T-cell (primary cell): ENCODE results near the gene KRTDAP. TPM values are rescaled to one million over a fixed set of nuclear protein-coding genes. Genes with fewer than 3 reads are reported as not detected.

Experiments
- ATAC-seq, 4 experiments: fragments of 200-7000 bp in 3 of 4; fragments of 150-1000 bp in 1 of 4; cut with Tn5 transposase; replicated peaks in 1 of 4; 1 replicate in 3 of 4; 2 replicates in 1 of 4; pipeline ENCODE4 v1.10.0; 2021; ENCODE audit warnings: moderate library complexity in 3 of 4, mild to moderate bottlenecking in 2 of 4, moderate number of reproducible peaks in 1 of 4
- CTCF ChIA-PET, 2 donors: fragments of 300-600 bp; sonication (Branson Sonifier 250); formaldehyde crosslinking; loops; one replicate each; lab custom pipeline; 2022; ENCODE audit warnings: antibody characterized with exemption in 2 of 2; lab: Charles Lee
- POLR2A ChIA-PET, 2 donors: fragments of 300-600 bp; sonication (Branson Sonifier 250); formaldehyde crosslinking; loops; one replicate each; lab custom pipeline; 2022; ENCODE audit warnings: antibody characterized with exemption in 2 of 2; lab: Charles Lee
- DNase-seq, 35 experiments: peaks; one replicate each; pipeline versions ENCODE4 v3.0.0 to v3.0.0-alpha.2; 2013 to 2023
- H3K27ac ChIP-seq: one replicate; pipeline ENCODE4 v1.5.1; 2013; ENCODE audit warnings: low read length
- H3K27me3 ChIP-seq, 2 experiments: replicated peaks in 1 of 2; 1 replicate in 1 of 2; 2 replicates in 1 of 2; pipeline versions ENCODE4 v1.6.1 to v1.7.0; 2013; ENCODE audit warnings: low read length in 1 of 2, mixed read lengths in 1 of 2; ENCODE audit not compliant: control insufficient read depth in 2 of 2, insufficient read depth in 2 of 2; ENCODE audit errors: extremely low read depth in 1 of 2
- H3K36me3 ChIP-seq, 2 donors: 1 replicate in 1 of 2; 2 replicates in 1 of 2; pipeline versions ENCODE4 v1.6.1 to v1.7.0; 2013; ENCODE audit warnings: low read length in 1 of 2; ENCODE audit not compliant: control insufficient read depth in 2 of 2, insufficient read depth in 1 of 2; ENCODE audit errors: extremely low read depth in 1 of 2
- H3K4me1 ChIP-seq, 2 experiments: 1 replicate in 1 of 2; 2 replicates in 1 of 2; pipeline versions ENCODE4 v1.6.1 to v1.7.0; 2013; ENCODE audit warnings: low read length in 2 of 2, mixed read lengths in 1 of 2; ENCODE audit not compliant: insufficient read depth in 2 of 2, control insufficient read depth in 1 of 2; ENCODE audit errors: extremely low read depth in 1 of 2
- H3K4me3 ChIP-seq, 2 donors: 1 replicate in 1 of 2; 2 replicates in 1 of 2; pipeline versions ENCODE4 v1.5.1 to v1.7.0; 2013; ENCODE audit warnings: mild to moderate bottlenecking in 2 of 2, low read length in 1 of 2, moderate library complexity in 1 of 2; ENCODE audit not compliant: control insufficient read depth in 1 of 2; ENCODE audit errors: extremely low read depth in 1 of 2
- H3K9me3 ChIP-seq: 2 replicates; pipeline ENCODE4 v1.7.0; 2013
- H3K27ac Mint-ChIP-seq, 2 donors: one replicate each; pipeline ENCODE4 v1.8.0; 2020 to 2021; ENCODE audit warnings: mild to moderate bottlenecking in 2 of 2, mixed read lengths in 2 of 2
- H3K27me3 Mint-ChIP-seq, 2 donors: one replicate each; pipeline ENCODE4 v1.8.0; 2021 to 2022; ENCODE audit warnings: mixed read lengths in 2 of 2
- H3K36me3 Mint-ChIP-seq: one replicate; pipeline ENCODE4 v1.8.0; 2021; ENCODE audit warnings: mixed read lengths
- H3K4me1 Mint-ChIP-seq, 3 donors: one replicate each; pipeline ENCODE4 v1.8.0; 2020 to 2022; ENCODE audit warnings: mixed read lengths in 3 of 3, mild to moderate bottlenecking in 1 of 3
- H3K4me3 Mint-ChIP-seq, 3 donors: one replicate each; pipeline ENCODE4 v1.8.0; 2020 to 2022; ENCODE audit warnings: mild to moderate bottlenecking in 3 of 3, mixed read lengths in 3 of 3, moderate library complexity in 3 of 3
- H3K9me3 Mint-ChIP-seq, 3 donors: one replicate each; pipeline ENCODE4 v1.8.0; 2020 to 2022; ENCODE audit warnings: mixed read lengths in 3 of 3
- WGBS: methylation state at CpG from one replicate; pipeline ENCODE4 v1.1.5; 2013; ENCODE audit warnings: missing lambda C conversion rate; ENCODE audit not compliant: insufficient coverage; 5-methylcytosine and 5-hydroxymethylcytosine counted together
- total RNA-seq, 35 experiments: library from RNA in 6 of 35; stranded (reverse) in 6 of 35; fragments of 120-200 nt in 1 of 35; gene quantifications; one replicate each; pipeline versions ENCODE4 v1.2.1 to v1.2.4 and lab custom pipeline; 2013 to 2026

Gene KRTDAP
- total RNA-seq, 5 donors from 2014 or later (not counting 1 experiment from before 2014, with no cell fraction given) = not detected

- Histone ChIP-seq H3K27me3 (peaks cover 0 to 12% of the 10 kb centered on the region in 2 experiments), H3K4me3 (no peak within 1 kb of the TSS), H3K4me1 (peaks cover 2 to 48% of the 10 kb centered on the region in 2 experiments), H3K9me3 (no peaks in the 10 kb centered on the region), H3K27ac (no peak within 1 kb of the TSS), H3K36me3 (no peaks in the 10 kb centered on the region)
- Mint-ChIP-seq H3K4me1 (peaks cover 39 to 61% (median 42%) of the 10 kb centered on the region in 3 donors), H3K4me3 (no peak within 1 kb of the TSS), H3K27me3 (peaks cover 6 to 16% of the 10 kb centered on the region in 2 donors), H3K9me3 (no peaks in the 10 kb centered on the region), H3K36me3 (no peaks in the 10 kb centered on the region), H3K27ac (peak within 1 kb of the TSS; percentile 46 to 66)
- POLR2A ChIA-PET = no interaction called here
- ATAC-seq = no peak
- 100% methylated on average over 3 of the region's 12 CpGs for WGBS
- no peak for DNase-seq
- CTCF ChIA-PET = interaction anchor here in 1 of 2 donors (0.6 kb wide), 1 partner anchor 282 kb away, joined by 4 read pairs; no protein-coding TSS in a partner anchor
These were observed 42.4 kb downstream of the KRTDAP start, which contains the start of gene FFAR2 for GRCh38 chr19:35447606-35448469. FFAR2 (plus strand) TSS chr19:35448257; CDS start chr19:35449715, 1,458 bp downstream.

GRCh38 chr19:35445826-35446593 lies 44.3 kb downstream of the KRTDAP start:
- no peaks in the 10 kb centered on the region for H3K36me3 Mint-ChIP-seq
- ATAC-seq = peak; percentile 35 to 91 (median 48)
- Histone ChIP-seq H3K4me3 (no peak overlapping the region), H3K27ac (no peak overlapping the region), H3K27me3 (peaks cover 0 to 12% of the 10 kb centered on the region in 2 experiments), H3K4me1 (peaks cover 2 to 35% of the 10 kb centered on the region in 2 experiments), H3K9me3 (no peaks in the 10 kb centered on the region), H3K36me3 (no peaks in the 10 kb centered on the region)
- peak overlapping the region; percentile 12 to 39 for H3K27ac Mint-ChIP-seq
- CTCF ChIA-PET = no interaction called here
- 74% methylated on average over 13 of the region's 21 CpGs for WGBS
- H3K4me1 Mint-ChIP-seq = peaks cover 27 to 48% (median 32%) of the 10 kb centered on the region in 3 donors
- peak in 28 of 35 experiments; percentile 8 to 67 (median 37) for DNase-seq
- POLR2A ChIA-PET = no interaction called here
- peaks cover 6 to 16% of the 10 kb centered on the region in 2 donors for H3K27me3 Mint-ChIP-seq
- no peaks in the 10 kb centered on the region for H3K9me3 Mint-ChIP-seq
- H3K4me3 Mint-ChIP-seq = no peak overlapping the region

GRCh38 chr19:35444735-35445134 lies 45.5 kb downstream of the KRTDAP start:
- Mint-ChIP-seq H3K4me3 (no peak overlapping the region), H3K36me3 (no peaks in the 10 kb centered on the region), H3K4me1 (peaks cover 23 to 36% (median 28%) of the 10 kb centered on the region in 3 donors), H3K27ac (no peak overlapping the region), H3K9me3 (no peaks in the 10 kb centered on the region), H3K27me3 (peaks cover 6 to 16% of the 10 kb centered on the region in 2 donors)
- no peak overlapping the region for H3K4me3 ChIP-seq
- H3K27me3 ChIP-seq = peaks cover 0 to 5% of the 10 kb centered on the region in 2 experiments
- WGBS = no CpG with 5 or more reads among the region's 1 CpG
- ChIA-PET POLR2A (interaction anchor here in 1 of 2 donors (0.6 kb wide), 1 partner anchor 70 kb away, joined by 7 read pairs; no protein-coding TSS in a partner anchor), CTCF (no interaction called here)
- DNase-seq = no peak
- H3K36me3 ChIP-seq = no peaks in the 10 kb centered on the region
- H3K4me1 ChIP-seq = peaks cover 2 to 22% of the 10 kb centered on the region in 2 experiments
- no peaks in the 10 kb centered on the region for H3K9me3 ChIP-seq
- no peak overlapping the region for H3K27ac ChIP-seq
- ATAC-seq = no peak

GRCh38 chr19:35442091-35442490 lies 48.2 kb downstream of the KRTDAP start:
- H3K27me3 ChIP-seq = peaks cover 2 to 10% of the 10 kb centered on the region in 2 experiments
- H3K27ac ChIP-seq = no peak overlapping the region
- POLR2A ChIA-PET = no interaction called here
- peaks cover 5 to 14% of the 10 kb centered on the region in 2 donors for H3K27me3 Mint-ChIP-seq
- H3K4me3 Mint-ChIP-seq = no peak overlapping the region
- H3K4me1 Mint-ChIP-seq = peaks cover 14 to 24% (median 16%) of the 10 kb centered on the region in 3 donors
- peaks cover 2 to 10% of the 10 kb centered on the region in 2 experiments for H3K4me1 ChIP-seq
- H3K27ac Mint-ChIP-seq = no peak overlapping the region
- no peaks in the 10 kb centered on the region for H3K9me3 Mint-ChIP-seq
- H3K36me3 Mint-ChIP-seq = no peaks in the 10 kb centered on the region
- ATAC-seq = no peak
- CTCF ChIA-PET = no interaction called here
- H3K36me3 ChIP-seq = no peaks in the 10 kb centered on the region
- no peak overlapping the region for H3K4me3 ChIP-seq
- DNase-seq = no peak
- H3K9me3 ChIP-seq = no peaks in the 10 kb centered on the region
- no CpG with 5 or more reads among the region's 7 CpGs for WGBS

GRCh38 chr19:35439921-35440320 lies 50.3 kb downstream of the KRTDAP start:
- Mint-ChIP-seq H3K36me3 (no peaks in the 10 kb centered on the region), H3K9me3 (no peaks in the 10 kb centered on the region), H3K27me3 (peaks cover 5 to 20% of the 10 kb centered on the region in 2 donors), H3K4me3 (no peak overlapping the region), H3K4me1 (peaks cover 14 to 21% (median 16%) of the 10 kb centered on the region in 3 donors), H3K27ac (no peak overlapping the region)
- ChIA-PET POLR2A (no interaction called here), CTCF (no interaction called here)
- Histone ChIP-seq H3K4me3 (no peak overlapping the region), H3K27ac (no peak overlapping the region), H3K4me1 (peaks cover 0 to 13% of the 10 kb centered on the region in 2 experiments), H3K27me3 (peaks cover 2 to 15% of the 10 kb centered on the region in 2 experiments), H3K36me3 (no peaks in the 10 kb centered on the region), H3K9me3 (no peaks in the 10 kb centered on the region)
- DNase-seq = no peak
- WGBS = 85% methylated on average over 5 of the region's 6 CpGs
- ATAC-seq = no peak

GRCh38 chr19:35438527-35438926 lies 51.7 kb downstream of the KRTDAP start:
- Histone ChIP-seq H3K27ac (no peak overlapping the region), H3K4me3 (no peak overlapping the region), H3K4me1 (peaks cover 0 to 13% of the 10 kb centered on the region in 2 experiments), H3K9me3 (no peaks in the 10 kb centered on the region), H3K36me3 (no peaks in the 10 kb centered on the region), H3K27me3 (peaks cover 2 to 18% of the 10 kb centered on the region in 2 experiments)
- peaks cover 12 to 17% (median 14%) of the 10 kb centered on the region in 3 donors for H3K4me1 Mint-ChIP-seq
- DNase-seq (no peak), ATAC-seq (no peak)
- H3K9me3 Mint-ChIP-seq = no peaks in the 10 kb centered on the region
- H3K27ac Mint-ChIP-seq = no peak overlapping the region
- H3K36me3 Mint-ChIP-seq = no peaks in the 10 kb centered on the region
- H3K27me3 Mint-ChIP-seq = peaks cover 10 to 23% of the 10 kb centered on the region in 2 donors
- CTCF ChIA-PET = interaction anchor here in 1 of 2 donors (0.7 kb wide), 1 partner anchor 94 kb away, joined by 3 read pairs; no protein-coding TSS in a partner anchor
- POLR2A ChIA-PET = no interaction called here
- no peak overlapping the region for H3K4me3 Mint-ChIP-seq
- WGBS = 76% methylated on average over 5 of the region's 5 CpGs
